LoVo (cell line): ENCODE data around the gene GPX4.
A peak's percentile ranks its signal among the peaks of the same experiment; 100 is the strongest.
"Not testable (repeated sequence)": the region's sequence is repeated elsewhere in the genome, so short reads cannot be mapped to it uniquely, and the experiment has no call there.

Experiments used
- DNase-seq: peaks from one replicate; pipeline ENCODE4 v3.0.0-alpha.2; 2016; ENCODE audit warnings: low spot score

Gene GPX4

GRCh38 chr19:1113986-1114483, 10.2 kb downstream of the GPX4 start:
- DNase-seq: no peak

GRCh38 chr19:1114728-1115127, 10.9 kb downstream of the GPX4 start:
- not testable (repeated sequence) for DNase-seq

DNA sequence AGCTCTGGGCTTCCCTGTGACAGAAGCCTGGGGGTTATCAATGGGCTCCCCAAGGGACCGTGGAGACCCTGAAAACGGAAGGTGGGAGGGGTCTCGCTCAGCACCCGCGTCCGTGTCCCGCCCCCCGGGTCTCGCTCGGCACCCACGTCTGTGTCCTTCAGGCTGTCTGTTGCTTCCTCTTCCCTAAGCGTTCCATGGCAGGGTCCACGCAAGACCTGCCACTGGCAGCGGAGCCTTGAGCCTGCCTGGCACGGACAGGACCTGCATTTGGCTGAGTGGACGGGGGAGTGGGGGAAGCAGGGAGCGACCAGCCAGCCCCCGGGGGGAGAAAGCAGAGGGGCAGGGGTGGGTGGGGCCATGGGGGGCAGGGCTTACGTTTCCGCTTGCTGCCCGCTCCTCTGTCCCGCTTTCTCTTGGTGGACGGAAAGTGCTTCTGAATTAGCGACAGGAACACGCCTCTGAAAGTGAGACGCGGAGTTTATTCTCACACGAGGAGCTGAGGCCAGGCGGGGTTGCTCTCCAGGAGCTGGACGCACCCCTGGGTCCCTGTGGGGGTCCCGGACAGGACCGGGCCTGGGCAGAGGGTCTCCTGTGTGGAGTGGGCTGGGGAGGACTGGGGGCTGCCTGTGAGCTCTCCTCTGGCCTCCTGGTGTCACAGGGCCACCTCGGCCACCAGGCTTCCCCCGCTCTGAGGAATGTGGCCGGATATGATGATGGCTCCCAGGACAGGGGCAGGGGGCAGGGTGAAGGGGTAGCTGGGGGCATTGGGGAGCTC, 12.0 kb downstream of the GPX4 start:
- no peak for DNase-seq

DNA sequence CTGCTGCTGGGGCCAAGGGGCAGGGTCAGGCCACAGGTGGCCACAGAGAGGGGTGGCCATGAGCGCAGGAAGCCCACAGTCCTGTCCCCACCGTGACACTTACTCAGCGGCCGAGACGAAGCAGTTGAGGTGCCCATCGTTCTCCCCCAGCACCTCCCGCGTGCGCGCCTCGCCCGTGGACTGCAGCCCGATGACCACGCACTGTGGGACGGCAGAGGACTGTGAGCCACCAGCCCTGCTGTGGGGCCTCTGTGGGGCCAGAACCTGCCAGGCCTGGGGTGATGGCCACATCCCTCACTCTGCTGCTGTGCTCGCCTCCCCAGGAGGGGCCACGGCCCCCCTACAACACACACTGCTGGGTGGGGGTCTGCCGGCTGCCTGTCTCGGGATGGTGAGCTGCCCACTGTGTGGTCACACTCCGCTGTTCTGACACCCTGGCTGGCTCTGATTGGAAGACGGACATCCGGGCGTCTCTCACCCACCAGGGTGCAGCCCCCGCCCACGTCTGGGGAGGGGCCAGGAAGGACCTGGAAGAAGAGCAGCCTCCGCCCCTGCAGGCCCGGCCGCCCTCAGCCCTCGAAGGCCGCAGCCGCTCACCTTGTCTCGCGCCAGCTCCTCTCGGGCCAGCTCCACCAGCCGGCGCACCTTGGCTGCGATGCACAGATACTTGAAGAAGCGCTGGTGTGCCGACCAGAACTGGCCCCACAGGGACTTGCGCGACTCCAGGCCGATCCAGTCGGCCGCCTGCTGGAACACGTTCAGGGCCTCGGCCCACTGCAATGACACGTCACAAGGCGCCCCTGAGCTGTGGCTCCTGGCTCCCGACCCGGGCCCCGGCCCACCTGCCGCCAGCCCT, 13.2 kb downstream of the GPX4 start:
- DNase-seq: no peak

DNA sequence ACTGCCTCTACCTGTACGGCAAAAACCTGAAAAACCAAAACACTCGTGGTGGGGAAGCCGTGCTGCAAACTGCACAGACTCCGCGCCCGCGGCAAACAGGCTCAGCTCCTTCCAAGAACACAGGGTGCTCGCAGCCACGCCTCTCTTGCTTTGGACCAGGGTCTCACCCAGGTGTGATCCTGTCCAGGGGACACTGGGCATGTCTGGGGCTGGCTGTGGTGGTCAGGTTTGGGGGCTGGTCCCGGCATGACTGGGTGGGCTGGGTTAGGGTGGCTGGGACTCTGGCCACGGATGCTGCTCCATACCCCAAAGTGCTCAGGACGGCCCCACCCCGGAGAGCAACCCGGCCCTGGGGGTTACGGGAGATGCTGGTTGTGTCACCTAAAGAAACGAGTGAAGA, 13.9 kb downstream of the GPX4 start:
- no peak for DNase-seq

GRCh38 chr19:1118999-1119398, 15.2 kb downstream of the GPX4 start:
- no peak for DNase-seq

DNA sequence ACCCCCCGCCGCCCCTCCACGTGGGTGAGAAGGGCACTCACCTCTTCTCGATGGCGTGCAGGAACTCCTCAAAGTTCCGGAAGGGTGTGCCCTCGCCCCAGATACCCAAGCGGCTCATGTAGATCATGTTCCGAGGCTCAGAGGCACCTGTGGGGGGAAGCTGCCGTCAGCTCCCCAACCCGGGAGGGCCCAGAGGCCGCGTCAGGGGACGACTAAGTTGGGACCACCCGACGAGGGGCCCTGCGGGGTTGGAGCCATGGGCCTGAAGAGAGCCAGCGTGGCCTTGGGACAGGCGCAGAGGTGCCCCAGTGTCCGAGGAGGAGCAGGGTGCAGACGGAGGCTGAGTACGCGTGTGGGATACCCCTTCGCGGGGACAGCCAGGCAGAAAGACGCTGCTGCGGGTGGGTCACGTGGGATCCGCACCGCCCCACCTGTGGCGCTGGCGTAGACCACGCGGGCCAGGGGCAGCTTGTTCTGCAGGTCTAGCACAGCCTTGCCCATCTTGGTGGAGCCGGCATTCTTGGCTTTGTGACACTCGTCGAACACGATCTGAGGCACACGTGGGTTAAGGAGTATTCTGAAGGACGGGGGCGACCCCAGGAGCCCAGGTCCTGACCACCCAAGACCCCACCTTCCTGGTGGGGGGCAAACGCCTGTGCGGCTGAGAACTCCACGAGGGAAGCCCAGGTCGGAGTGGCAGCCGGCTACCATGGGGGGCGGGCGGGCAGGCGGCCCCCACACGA, 15.9 kb downstream of the GPX4 start:
- no peak for DNase-seq

DNA sequence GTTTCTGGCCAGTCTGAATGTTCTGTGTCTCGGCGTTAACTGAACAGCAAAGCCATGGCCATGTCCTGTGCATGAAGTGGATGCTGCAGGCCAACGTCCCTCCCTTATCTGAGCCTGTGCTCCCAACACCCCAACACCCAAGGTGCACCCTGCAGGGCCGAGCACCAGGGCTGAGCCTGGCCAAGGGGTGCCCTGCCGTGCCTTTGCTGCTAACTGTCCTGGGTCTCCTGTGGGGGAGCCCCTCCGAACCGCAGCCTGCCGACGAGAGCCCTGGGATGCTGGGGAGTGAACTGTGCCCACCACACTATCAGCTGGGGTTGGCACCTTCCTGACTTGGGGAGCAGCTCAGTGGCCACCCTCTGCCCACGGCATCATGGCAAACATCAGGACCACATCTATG, 17.6 kb downstream of the GPX4 start:
- DNase-seq: no peak

- no peak for DNase-seq
These were observed 18.5 kb downstream of the GPX4 start for GRCh38 chr19:1122021-1122971.

DNA sequence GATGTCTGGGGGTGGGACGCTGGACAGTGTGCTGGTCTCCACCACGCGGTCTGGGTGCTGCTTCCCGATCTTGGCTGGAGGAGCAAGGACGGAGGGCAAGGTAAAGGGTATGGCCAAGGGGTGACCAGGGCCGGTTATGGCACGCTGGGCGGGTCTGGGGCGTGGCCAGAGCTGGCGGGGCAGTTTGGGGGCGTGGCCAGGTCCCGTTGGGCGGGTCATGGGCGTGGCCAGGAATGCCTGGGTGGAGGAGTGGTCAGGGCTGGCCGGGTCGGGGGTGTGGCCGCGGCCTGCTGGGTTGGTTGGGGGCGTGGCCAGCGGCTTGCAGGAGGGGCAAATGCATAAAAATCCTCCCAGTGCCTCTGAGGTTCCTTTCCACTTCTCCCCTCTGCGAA, 19.2 kb downstream of the GPX4 start:
- peak; percentile 27 for DNase-seq

DNA sequence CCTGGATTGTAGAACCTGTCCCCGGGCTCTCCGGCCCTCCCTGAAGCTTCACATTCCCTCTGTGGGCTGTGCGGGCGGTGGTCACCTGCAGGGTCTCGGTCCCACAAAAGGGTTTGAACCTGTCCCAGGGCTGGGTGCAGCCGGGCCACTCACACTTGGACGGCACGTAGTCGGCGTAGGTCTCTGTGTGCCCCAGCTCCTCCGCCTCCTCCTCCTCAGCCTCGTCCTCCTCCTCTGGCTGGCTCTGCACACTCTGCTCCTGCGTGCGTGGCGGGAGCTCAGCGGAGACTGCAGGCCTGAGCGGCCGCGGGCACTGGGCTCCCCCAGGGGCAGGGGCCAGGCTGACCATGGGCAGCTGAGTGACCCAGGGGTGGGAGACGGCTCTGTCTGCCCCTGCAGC, 19.6 kb downstream of the GPX4 start:
- no peak for DNase-seq

DNA sequence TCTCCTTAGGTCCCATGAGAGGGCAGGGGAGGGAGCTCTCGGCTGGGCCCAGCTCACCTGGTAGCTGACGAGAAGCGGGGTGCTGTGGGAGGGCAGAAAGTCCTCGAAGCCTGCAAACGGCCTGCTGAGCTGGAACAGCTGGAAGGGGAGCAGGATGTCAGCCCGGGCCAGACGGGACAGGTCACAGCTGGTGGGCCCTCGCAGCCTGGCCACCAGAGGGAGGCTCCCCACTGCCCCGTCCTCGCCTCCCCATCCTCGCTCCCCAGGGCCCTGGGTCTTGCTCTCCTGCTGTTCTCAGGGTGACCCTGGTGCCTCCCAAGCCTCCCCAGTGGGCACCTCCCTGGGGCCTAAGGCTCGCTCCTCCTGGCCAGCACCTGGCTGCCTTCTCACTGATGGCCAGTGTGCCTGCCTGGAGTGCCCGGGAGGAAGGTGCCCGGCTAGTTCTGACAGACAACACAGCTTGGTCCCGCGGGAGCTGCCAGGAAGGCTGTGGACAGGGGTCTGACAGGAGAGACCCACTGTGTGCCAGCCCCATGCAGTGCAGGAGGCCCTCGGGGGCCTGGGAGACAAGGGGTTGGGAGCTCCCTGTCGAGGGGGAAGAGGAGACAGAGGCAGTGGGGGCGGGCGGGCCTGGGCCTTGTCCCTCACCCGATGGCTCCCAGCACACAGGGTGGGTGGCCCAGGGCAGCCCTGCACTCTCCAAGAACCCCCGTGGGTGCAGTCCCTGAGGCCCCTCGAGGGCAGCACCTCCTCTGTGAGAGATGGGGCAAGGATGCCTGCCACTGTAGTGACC, 20.3 kb downstream of the GPX4 start:
- no peak for DNase-seq

DNA sequence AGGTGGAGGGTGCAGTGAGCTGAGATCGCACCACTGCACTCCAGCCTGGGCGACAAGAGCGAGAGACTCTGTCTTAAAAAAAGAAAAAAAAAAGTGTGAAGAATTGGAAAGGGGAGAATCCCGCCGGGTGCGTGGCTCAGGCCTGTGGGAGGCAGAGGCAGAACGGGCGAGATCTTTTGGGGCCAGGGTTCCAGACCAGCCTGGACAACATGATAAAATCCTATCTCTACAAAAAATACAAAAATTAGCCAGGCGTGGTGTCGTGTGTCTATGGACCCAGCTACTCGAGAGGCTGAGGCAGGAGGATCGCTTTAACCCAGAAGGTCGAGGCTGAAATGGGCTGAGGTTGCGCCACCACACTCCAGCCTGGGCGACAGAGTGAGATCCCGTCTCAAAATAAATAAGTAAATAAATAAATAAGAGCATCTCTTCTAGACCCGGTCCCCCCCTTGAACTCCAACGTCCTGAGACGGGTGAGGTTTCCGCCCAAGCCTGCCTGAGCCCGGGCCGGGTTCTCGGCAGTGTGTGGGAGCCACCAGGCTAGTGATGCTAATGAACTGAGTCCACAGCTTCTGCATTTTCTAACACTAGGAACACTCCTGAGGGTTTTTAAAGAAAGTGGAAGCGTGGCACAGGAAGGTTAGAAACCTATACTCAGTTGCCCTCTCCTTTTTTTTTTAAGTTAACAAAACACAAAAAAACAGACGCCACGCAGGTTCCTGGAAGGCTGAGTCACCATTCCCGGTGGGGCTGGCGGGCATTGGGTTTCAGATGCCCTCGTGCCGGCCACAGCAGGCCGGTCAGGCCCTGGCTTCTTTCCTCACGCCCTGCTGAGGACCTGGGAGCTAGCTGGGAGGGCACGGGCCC, 22.0 kb downstream of the GPX4 start:
- DNase-seq: no peak

DNA sequence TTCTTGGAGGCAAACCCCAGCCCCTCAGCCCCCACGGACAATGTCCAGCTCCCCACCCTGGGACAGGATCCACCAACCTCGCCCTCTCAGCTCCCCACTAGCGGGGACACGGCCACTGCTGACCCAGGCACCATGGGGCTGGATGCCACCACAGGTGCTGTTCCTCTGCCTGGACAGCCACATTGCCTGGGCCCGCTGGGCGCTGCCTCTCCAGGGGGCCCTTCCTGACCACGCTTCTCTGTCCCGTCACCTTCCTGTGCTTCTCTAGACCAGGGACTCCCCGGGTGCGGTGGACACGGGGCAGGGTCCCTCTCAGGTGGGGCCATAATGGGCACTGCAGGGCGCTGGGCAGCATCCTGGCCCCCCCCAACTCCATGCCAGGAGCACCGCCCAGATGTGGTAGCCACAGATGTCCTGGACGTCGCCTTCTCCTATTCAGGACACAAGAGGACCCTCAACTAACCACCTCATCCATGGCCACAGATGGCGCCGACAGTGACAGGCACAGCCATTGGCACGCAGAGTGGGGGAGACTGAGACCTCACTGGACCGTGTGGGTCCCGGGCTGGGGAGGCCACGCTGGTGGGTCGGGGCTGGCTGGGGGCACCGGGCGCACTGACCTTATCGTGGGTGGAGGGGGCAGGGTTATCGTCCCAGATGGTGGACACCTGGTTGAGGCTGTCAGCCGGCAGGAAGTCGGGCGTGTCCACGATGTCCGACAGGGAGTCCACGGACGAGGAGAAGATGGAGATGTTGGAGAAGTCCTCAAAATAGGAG, 23.4 kb downstream of the GPX4 start:
- DNase-seq: no peak

DNA sequence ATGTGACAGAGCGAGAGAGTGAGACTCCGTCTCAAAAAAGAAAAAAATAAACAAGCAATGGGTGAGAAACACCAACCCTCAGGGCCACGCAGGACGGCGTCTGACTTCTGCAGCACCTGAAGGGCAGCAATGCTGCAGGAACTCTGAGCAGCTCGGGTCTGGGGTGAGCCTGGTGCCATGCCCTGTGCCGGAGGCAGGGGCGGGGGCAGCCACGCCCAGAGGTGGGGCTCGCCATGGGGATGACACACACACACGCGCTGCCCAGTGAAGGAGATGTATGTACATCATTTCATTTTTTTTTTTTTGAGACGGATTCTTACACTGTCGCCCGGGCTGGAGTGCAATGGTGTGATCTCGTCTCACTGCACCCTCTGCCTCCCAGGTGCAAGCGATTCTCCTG, 24.3 kb downstream of the GPX4 start:
- DNase-seq: no peak

- DNase-seq: not testable (repeated sequence)
These were observed 25.3 kb downstream of the GPX4 start for GRCh38 chr19:1129084-1129483.

DNA sequence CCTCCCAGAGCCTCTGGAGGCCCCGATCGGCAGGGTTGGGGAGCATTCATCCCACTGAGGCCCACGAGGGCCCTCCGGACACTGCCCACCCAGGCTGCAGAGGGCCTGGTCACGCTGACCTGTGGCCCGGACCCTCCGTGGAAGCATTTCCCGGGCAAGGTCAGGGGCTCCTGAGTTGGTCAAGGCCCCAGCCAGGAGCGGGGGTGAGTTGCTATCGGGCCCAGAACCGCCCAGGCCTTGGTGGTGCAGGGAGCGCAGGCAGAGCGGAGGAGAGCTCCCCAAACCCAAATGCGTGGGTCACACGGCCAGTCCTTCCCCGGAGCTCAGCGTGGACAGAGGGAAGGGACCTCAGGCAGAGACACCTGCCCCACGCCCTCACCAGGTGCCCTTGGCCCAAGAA, 25.7 kb downstream of the GPX4 start:
- DNase-seq: no peak

GRCh38 chr19:1130771-1131717, 27.2 kb downstream of the GPX4 start:
- no peak for DNase-seq
